Spleen (tissue), 11 donors: ENCODE data around the gene VMO1. TPM values are rescaled to one million over a fixed set of nuclear protein-coding genes. Genes with fewer than 3 reads are reported as not detected.
"Not testable (repeated sequence)": the region's sequence is repeated elsewhere in the genome, so short reads cannot be mapped to it uniquely, and the experiment has no call there.

Source experiments
- DNase-seq: peaks from one replicate; pipeline ENCODE4 v3.0.0-alpha.2; 2020
- H3K27ac ChIP-seq, 8 donors: fragments of 200-600 bp; sonication (generic) in 7 of 8; 1 replicate in 4 of 8; 2 replicates in 4 of 8; pipeline versions ENCODE4 v1.5.0 to v1.8.0; 2016 to 2021; ENCODE audit warnings: inconsistent platforms in 4 of 8, mild to moderate bottlenecking in 4 of 8, moderate library complexity in 1 of 8
- H3K27me3 ChIP-seq, 7 donors: fragments of 200-600 bp; sonication (generic) in 6 of 7; replicated peaks in 1 of 7; 1 replicate in 4 of 7; 2 replicates in 3 of 7; pipeline versions ENCODE4 v1.5.0 to v1.8.0; 2016 to 2021; ENCODE audit warnings: inconsistent platforms in 3 of 7, mild to moderate bottlenecking in 1 of 7
- H3K36me3 ChIP-seq, 6 donors: fragments of 200-600 bp; sonication (generic) in 5 of 6; 1 replicate in 4 of 6; 2 replicates in 2 of 6; pipeline versions ENCODE4 v1.5.0 to v1.8.0; 2016 to 2021; ENCODE audit warnings: inconsistent platforms in 2 of 6
- H3K4me1 ChIP-seq, 6 donors: fragments of 200-600 bp; sonication (generic) in 5 of 6; 1 replicate in 3 of 6; 2 replicates in 3 of 6; pipeline versions ENCODE4 v1.5.0 to v1.8.0; 2016 to 2021; ENCODE audit warnings: inconsistent platforms in 3 of 6
- H3K4me3 ChIP-seq, 8 donors: fragments of 200-600 bp; sonication (generic) in 7 of 8; 1 replicate in 4 of 8; 2 replicates in 4 of 8; pipeline versions ENCODE4 v1.5.0 to v1.8.0; 2016 to 2021; ENCODE audit warnings: inconsistent platforms in 4 of 8, mild to moderate bottlenecking in 4 of 8, moderate library complexity in 2 of 8
- H3K9me3 ChIP-seq, 8 donors: fragments of 200-600 bp; sonication (generic) in 7 of 8; 1 replicate in 4 of 8; 2 replicates in 4 of 8; pipeline versions ENCODE4 v1.5.0 to v1.8.0; 2016 to 2021; ENCODE audit warnings: inconsistent platforms in 4 of 8
- CTCF ChIP-seq, 11 experiments: fragments of 200-600 bp in 7 of 11; fragments of 450-650 bp in 4 of 11; sonication (generic) in 4 of 11; IDR thresholded peaks in 8 of 11; conservative IDR thresholded peaks in 3 of 11; 1 replicate in 7 of 11; 2 replicates in 4 of 11; pipeline versions ENCODE4 v1.4.0 to v1.8.0; 2016 to 2021; ENCODE audit warnings: antibody characterized with exemption in 11 of 11, inconsistent platforms in 4 of 11, mild to moderate bottlenecking in 1 of 11
- POLR2A ChIP-seq, 3 donors: fragments of 450-650 bp; IDR thresholded peaks; one replicate each; pipeline ENCODE4 v1.5.1; 2017; ENCODE audit warnings: antibody characterized with exemption in 3 of 3, mild to moderate bottlenecking in 1 of 3
- POLR2AphosphoS5 ChIP-seq, 3 donors: sonication (generic); formaldehyde crosslinking; IDR thresholded peaks; one replicate each; pipeline ENCODE4 v1.5.1; 2017; ENCODE audit warnings: antibody characterized with exemption in 3 of 3
- WGBS, 5 donors: extraction: QIAGEN DNeasy Blood & Tissue Kit in 3 of 5; methylation state at CpG; one replicate each; pipeline versions ENCODE4 v1.1.5 to v1.1.7; 2013 to 2018; 5-methylcytosine and 5-hydroxymethylcytosine counted together
- intact Hi-C: fragments of 100-400 bp; cut with DNase I; formaldehyde crosslinking; loops from one replicate; pipeline ENCODE4 v1.15.0; 2023; ENCODE audit warnings: low total_unique reads
- polyA plus RNA-seq, 3 donors: library from polyadenylated mRNA; stranded (reverse); fragments of 200-250 nt; gene quantifications; one replicate each; pipeline ENCODE4 v1.2.1, GENCODE V29; 2013
- total RNA-seq, 7 donors: library from RNA; depleted of rRNA in 3 of 7; stranded (reverse); fragments of >200 nt in 3 of 7; fragmentation: NEBNext Ultra II Directional in 4 of 7; extraction: Animal tissue kit (Norgen Biotek cat#: 25700) in 4 of 7; gene quantifications; one replicate each; pipeline versions ENCODE4 v1.1.0 to v1.2.1, GENCODE V29; 2016 to 2021
- donor health status: healthy with polysubstance abuse.
- donor health status: DM: no; HTN: no; CAD: no; lungs with moderate emphysema.
- donor health status: DM: no; HTN: no; CAD: no.
- donor health status: Bipolar disorder and iron deficiency.
- donor health status: healthy.
- donor health status: DM: no; HTN: no; CAD: no.
- donor health status: DM: yes; HTN: yes; CAD: no.

VMO1 gene
- total and polyA plus RNA-seq, 10 donors = 5.0 to 74.3 (median 12.0) TPM

GRCh38 chr17:4833178-4833940, 47.2 kb upstream of the VMO1 start, which contains the start of gene MINK1:
TSS of gene MINK1 (plus strand) at chr17:4833340. CDS start at chr17:4833584, 244 bp downstream.
- 0 to 1% (median 0%) methylated on average over 45 to 91 of the region's 91 CpGs for WGBS, 5 donors
- H3K4me3 ChIP-seq = peak within 1 kb of the TSS; percentile 59 to 97 (median 94)
- intact Hi-C loops = no loop called here
- peak within 1 kb of the TSS; percentile 82 to 96 (median 92) for H3K27ac ChIP-seq
- H3K36me3 ChIP-seq = peaks cover 0 to 12% (median 6%) of the 10 kb centered on the region in 6 donors
- H3K9me3 ChIP-seq = no peaks in the 10 kb centered on the region
- H3K4me1 ChIP-seq = peaks cover 28 to 51% (median 40%) of the 10 kb centered on the region in 6 donors
- TF ChIP-seq POLR2AphosphoS5 (IDR thresholded peaks at IDR 0.05) = peak; percentile 91 to 94 (median 93)
- TF ChIP-seq POLR2A (IDR thresholded peaks at IDR 0.05) = peak in 1 of 3 donors; percentile 63
- TF ChIP-seq CTCF (IDR thresholded peaks at IDR 0.05 in 8 of 11, conservative IDR thresholded peaks at IDR 0.05 in 3 of 11) = peak in 2 of 11 experiments; percentile 4 to 14
- H3K27me3 ChIP-seq = no peaks in the 10 kb centered on the region
- peak; percentile 97 for DNase-seq

- DNase-seq, H3K9me3 ChIP-seq, H3K36me3 ChIP-seq, H3K27me3 ChIP-seq, intact Hi-C loops: not testable (repeated sequence)
- 0 to 2% (median 0%) methylated on average over 8 to 14 of the region's 17 CpGs for WGBS, 5 donors
- H3K4me1 ChIP-seq = peaks cover 25 to 45% (median 37%) of the 10 kb centered on the region in 6 donors
- H3K4me3 ChIP-seq = peak overlapping the region; percentile 59 to 97 (median 94)
- H3K27ac ChIP-seq = peak overlapping the region; percentile 82 to 96 (median 92)
Observed at GRCh38 chr17:4832829-4833177, 46.6 kb upstream of the VMO1 start.

GRCh38 chr17:4827399-4827798, 41.2 kb upstream of the VMO1 start:
- 73 to 81% (median 78%) methylated on average over 8 of the region's 8 CpGs for WGBS, 5 donors
- TF ChIP-seq POLR2AphosphoS5 (IDR thresholded peaks at IDR 0.05) = no peak
- TF ChIP-seq CTCF (IDR thresholded peaks at IDR 0.05 in 8 of 11, conservative IDR thresholded peaks at IDR 0.05 in 3 of 11) = no peak
- no peak for TF ChIP-seq POLR2A (IDR thresholded peaks at IDR 0.05)
- no peak for DNase-seq
- H3K4me1 ChIP-seq = no peaks in the 10 kb centered on the region
- H3K36me3 ChIP-seq = peaks cover 0 to 14% (median 0%) of the 10 kb centered on the region in 6 donors
- H3K9me3 ChIP-seq = no peaks in the 10 kb centered on the region
- no peak overlapping the region for H3K4me3 ChIP-seq
- H3K27me3 ChIP-seq = no peaks in the 10 kb centered on the region
- H3K27ac ChIP-seq = no peak overlapping the region
- intact Hi-C loops = no loop called here

GRCh38 chr17:4823373-4824089, 37.4 kb upstream of the VMO1 start:
- Histone ChIP-seq H3K36me3 (peaks cover 0 to 44% (median 4%) of the 10 kb centered on the region in 6 donors), H3K4me3 (no peak overlapping the region), H3K4me1 (no peaks in the 10 kb centered on the region), H3K27ac (no peak overlapping the region), H3K27me3 (no peaks in the 10 kb centered on the region), H3K9me3 (no peaks in the 10 kb centered on the region)
- no peak for TF ChIP-seq CTCF (IDR thresholded peaks at IDR 0.05 in 8 of 11, conservative IDR thresholded peaks at IDR 0.05 in 3 of 11)
- TF ChIP-seq POLR2AphosphoS5 (IDR thresholded peaks at IDR 0.05) = no peak
- no peak for TF ChIP-seq POLR2A (IDR thresholded peaks at IDR 0.05)
- intact Hi-C loops = no loop called here
- DNase-seq = no peak
- 76 to 82% (median 76%) methylated on average over 12 of the region's 12 CpGs for WGBS, 5 donors
